AG04450 (cell line): Measurements from ENCODE around the gene NUB1. TPM values are rescaled to one million over a fixed set of nuclear protein-coding genes. Genes with fewer than 3 reads are reported as not detected.

Source experiments
- CTCF ChIA-PET: fragments of 300-600, 350-600 bp; formaldehyde crosslinking; extraction: SDS; loops from one replicate; lab custom pipeline; 2022; ENCODE audit warnings: antibody characterized with exemption, inconsistent platforms; lab: Charles Lee
- POLR2A ChIA-PET: fragments of 350-600 bp; formaldehyde crosslinking; extraction: SDS; loops from one replicate; lab custom pipeline; 2021; ENCODE audit warnings: antibody characterized with exemption, inconsistent platforms; lab: Yijun Ruan, JAX
- DNase-seq: peaks from one replicate; pipeline ENCODE4 v3.0.0-alpha.2; 2011; ENCODE audit warnings: low read depth, low spot score
- H3K27ac ChIP-seq: one replicate; pipeline ENCODE4 v1.5.1; 2012; ENCODE audit warnings: low read depth, low read length, control low read depth
- H3K27me3 ChIP-seq: one replicate; pipeline ENCODE4 v1.6.0; 2012; ENCODE audit warnings: low read length; ENCODE audit not compliant: control insufficient read depth, insufficient read depth
- H3K4me3 ChIP-seq: 2 replicates; pipeline ENCODE4 v1.5.1; 2011; ENCODE audit warnings: mild to moderate bottlenecking, low read depth, low read length, control low read depth
- H3K9me3 ChIP-seq: 2 replicates; pipeline ENCODE4 v1.5.1; 2012; ENCODE audit warnings: low read length; ENCODE audit not compliant: control insufficient read depth, insufficient read depth
- CTCF ChIP-seq: IDR thresholded peaks from 2 replicates; pipeline ENCODE4 v1.5.1; 2011; ENCODE audit warnings: low read depth, low read length, control low read depth, inconsistent platforms
- polyA plus RNA-seq: library from polyadenylated mRNA; depleted of rRNA; stranded (reverse); fragments of >200 nt; gene quantifications from 2 replicates; pipeline ENCODE4 v1.2.3, GENCODE V29; 2011

NUB1 gene
- polyA plus RNA-seq, 1 experiment, result 64.1 TPM

DNA sequence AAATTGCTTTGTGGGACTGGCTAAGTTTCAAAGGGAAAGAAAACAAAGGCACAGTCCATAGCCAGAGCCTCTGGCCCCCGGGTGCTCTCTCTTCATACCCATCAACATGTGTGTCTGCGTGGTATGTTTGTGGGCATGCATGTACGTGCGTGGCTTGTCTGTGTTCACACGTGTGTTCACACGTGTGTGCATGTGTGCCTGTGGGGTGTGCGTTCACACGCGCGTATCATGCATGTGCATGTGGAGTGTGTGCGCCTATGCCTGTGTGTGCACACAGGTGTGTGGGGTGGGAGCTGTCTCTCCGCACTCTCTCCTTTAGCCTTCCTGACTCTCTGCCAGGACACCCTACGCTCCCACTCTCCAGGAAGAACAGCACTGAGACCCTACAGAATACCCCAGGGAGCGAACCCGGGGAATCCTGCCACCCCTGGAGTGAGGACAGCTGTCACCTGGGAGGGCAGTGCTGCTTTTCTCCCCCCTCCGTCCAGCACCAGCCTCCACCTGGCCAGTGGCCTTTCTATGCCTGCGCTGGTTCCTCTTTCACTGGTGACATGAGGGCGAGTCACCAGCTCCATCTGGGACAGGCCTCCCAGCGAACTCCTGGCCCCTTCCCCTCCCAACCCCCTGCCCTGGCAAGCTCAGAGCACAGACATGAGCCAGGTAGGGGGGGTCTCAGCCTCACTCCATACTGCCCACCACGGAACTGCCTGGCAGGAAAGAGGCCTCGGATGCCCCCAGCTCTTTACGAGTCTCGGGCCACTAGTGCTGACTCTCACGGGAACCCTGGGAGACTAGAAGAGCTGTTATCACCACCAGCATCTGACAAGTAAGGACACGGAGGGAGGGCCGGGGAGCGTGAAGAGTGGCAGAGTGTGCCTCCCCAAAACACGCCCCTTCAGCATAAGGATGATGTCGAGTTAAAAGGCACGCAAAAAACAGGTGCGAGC lies 51.7 kb downstream of the NUB1 start:
- Histone ChIP-seq H3K27me3 (peaks cover 36% of the 10 kb centered on the region), H3K9me3 (peaks cover 8% of the 10 kb centered on the region), H3K27ac (no peak overlapping the region), H3K4me3 (no peak overlapping the region)
- POLR2A ChIA-PET, result no interaction called here
- DNase-seq, result no peak
- CTCF ChIA-PET, result no interaction called here
- no peak for TF ChIP-seq CTCF

- Histone ChIP-seq H3K27ac (no peak overlapping the region), H3K4me3 (no peak overlapping the region), H3K27me3 (peaks cover 30% of the 10 kb centered on the region), H3K9me3 (peaks cover 8% of the 10 kb centered on the region)
- CTCF ChIA-PET, result interaction anchor here (0.6 kb wide), 1 partner anchor 342 kb away, joined by 3 read pairs; no protein-coding TSS in a partner anchor
- TF ChIP-seq CTCF, result no peak
- no peak for DNase-seq
- POLR2A ChIA-PET, result interaction anchor here (0.6 kb wide), 1 partner anchor 243 kb away, joined by 5 read pairs; no protein-coding TSS in a partner anchor
Observed at GRCh38 chr7:151394076-151395035, 52.7 kb downstream of the NUB1 start.

DNA sequence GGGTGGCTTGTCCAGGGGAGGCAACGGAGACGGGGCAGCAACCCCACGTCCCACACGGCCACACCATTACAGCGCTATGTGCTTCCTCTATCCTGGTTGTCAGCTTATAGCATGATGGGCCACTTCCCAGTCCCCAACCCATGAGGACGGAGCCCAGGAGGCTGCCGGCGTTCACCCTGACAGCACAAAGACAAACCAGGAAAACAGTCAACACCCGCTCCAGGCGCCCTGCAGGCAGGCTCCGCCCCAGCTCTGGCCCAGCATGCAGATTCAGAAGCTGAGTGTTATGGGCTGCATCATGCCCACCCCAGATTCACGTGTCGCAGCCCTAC lies 53.4 kb downstream of the NUB1 start:
- Histone ChIP-seq H3K9me3 (peaks cover 8% of the 10 kb centered on the region), H3K4me3 (no peak overlapping the region), H3K27ac (no peak overlapping the region), H3K27me3 (peaks cover 25% of the 10 kb centered on the region)
- no peak for DNase-seq
- TF ChIP-seq CTCF, result no peak
- ChIA-PET POLR2A (no interaction called here), CTCF (no interaction called here)

DNA sequence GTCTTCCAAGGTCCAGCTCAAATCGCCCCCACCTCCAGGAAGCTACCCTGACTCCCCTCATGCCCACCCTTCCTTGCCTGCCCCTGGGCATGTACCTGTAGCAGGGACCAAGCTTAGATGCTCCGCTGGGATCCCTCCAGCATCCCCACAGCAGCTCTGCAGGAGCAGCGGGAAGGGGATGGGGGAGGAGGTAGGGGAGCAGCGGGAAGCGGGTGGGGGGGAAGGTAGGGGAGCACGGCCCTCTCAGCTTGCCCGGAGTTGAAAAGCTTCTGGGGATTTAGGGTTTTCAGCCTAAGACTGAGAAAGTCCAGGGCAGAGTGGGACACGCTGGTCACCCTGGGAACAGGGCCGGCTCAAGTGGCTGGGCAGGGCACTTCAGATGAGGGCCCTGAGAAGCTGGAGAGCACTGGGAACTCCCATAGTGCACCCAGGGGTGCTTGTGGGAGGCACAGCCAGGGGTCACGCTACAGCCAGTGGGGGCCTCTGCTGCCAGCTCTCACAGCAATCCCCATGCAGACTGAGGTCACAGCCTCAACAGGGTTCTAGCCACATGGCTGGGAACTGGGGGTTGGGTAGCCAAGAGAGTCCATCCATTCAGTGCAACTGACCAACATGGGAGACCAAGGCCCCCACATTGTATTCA lies 54.8 kb downstream of the NUB1 start:
- Histone ChIP-seq H3K9me3 (peaks cover 8% of the 10 kb centered on the region), H3K27me3 (peaks cover 19% of the 10 kb centered on the region), H3K27ac (no peak overlapping the region), H3K4me3 (no peak overlapping the region)
- no peak for TF ChIP-seq CTCF
- ChIA-PET POLR2A (no interaction called here), CTCF (interaction anchor here (0.8 kb wide), 1 partner anchor 30 kb away, joined by 3 read pairs; no protein-coding TSS in a partner anchor)
- no peak for DNase-seq
